Measurements from ENCODE around the gene ZNF454.

The ZNF454 gene

GRCh38 chr5:178940569-178941360 is at the start of gene ZNF454:
Gene ZNF454 (plus strand): TSS chr5:178941198. CDS start chr5:178942792, 1,594 bp downstream.
- no peak for DNase-seq

- peak; percentile 13 for DNase-seq
Observed at GRCh38 chr5:178895615-178896571, 45.1 kb upstream of the ZNF454 start, which contains the start of gene ZFP2. Gene ZFP2 (plus strand): TSS chr5:178895913. CDS start chr5:178931314, 35,401 bp downstream.

- DNase-seq: no peak
Observed at GRCh38 chr5:178899289-178899688, 41.7 kb upstream of the ZNF454 start.

GRCh38 chr5:178902849-178903248 is 38.1 kb upstream of the ZNF454 start:
- DNase-seq: no peak

- no peak for DNase-seq
Observed at GRCh38 chr5:178931846-178932760, 8.9 kb upstream of the ZNF454 start.

DNA sequence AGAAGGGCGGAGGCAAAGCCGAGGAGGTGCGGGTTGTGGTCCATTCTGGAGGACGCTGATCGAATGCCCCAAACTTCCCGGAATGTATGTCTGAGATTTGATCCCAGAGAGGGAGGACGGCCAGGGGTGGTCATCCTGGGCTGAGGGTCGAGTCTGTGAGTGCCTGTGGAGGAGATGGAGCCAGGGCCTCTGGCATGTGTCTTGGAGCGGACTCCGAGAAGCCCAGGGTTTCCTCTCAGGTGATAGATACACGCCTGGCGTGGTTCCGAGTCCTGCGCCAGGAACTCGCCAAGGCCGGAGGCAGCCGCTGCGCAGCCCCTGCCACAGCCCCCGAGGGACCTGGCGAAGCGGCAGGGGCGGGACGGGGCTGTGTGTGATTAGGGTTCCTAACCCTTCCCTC is 363 bp downstream of the ZNF454 start:
- DNase-seq: no peak

DNA sequence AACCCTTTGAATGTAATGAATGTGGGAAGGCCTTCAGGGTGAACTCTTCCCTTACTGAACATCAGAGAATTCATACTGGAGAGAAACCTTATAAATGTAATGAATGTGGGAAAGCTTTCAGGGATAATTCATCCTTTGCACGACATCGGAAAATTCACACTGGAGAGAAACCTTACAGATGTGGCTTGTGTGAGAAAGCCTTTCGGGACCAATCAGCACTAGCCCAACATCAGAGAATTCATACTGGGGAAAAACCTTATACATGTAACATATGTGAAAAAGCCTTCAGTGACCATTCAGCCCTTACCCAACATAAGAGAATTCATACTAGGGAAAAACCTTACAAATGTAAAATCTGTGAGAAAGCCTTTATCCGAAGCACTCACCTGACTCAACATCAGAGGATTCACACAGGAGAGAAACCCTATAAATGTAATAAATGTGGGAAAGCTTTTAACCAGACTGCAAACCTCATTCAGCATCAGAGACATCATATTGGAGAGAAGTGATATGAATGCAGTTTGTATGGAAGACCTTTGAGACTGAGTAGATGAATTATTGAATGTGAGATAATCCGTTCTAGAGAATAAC is 24.6 kb downstream of the ZNF454 start:
- no peak for DNase-seq

- no peak for DNase-seq
Observed at GRCh38 chr5:178981381-178981780, 40.4 kb downstream of the ZNF454 start.

- DNase-seq: no peak
Observed at GRCh38 chr5:178982941-178983340, 41.9 kb downstream of the ZNF454 start.

GRCh38 chr5:178983728-178984127 is 42.7 kb downstream of the ZNF454 start:
- no peak for DNase-seq

- DNase-seq: no peak
Observed at GRCh38 chr5:178984145-178985072, 43.4 kb downstream of the ZNF454 start.

- DNase-seq: no peak
Observed at GRCh38 chr5:178986326-178986960, 45.4 kb downstream of the ZNF454 start.

GRCh38 chr5:178988436-178989220 is 47.6 kb downstream of the ZNF454 start:
- DNase-seq: no peak

DNA sequence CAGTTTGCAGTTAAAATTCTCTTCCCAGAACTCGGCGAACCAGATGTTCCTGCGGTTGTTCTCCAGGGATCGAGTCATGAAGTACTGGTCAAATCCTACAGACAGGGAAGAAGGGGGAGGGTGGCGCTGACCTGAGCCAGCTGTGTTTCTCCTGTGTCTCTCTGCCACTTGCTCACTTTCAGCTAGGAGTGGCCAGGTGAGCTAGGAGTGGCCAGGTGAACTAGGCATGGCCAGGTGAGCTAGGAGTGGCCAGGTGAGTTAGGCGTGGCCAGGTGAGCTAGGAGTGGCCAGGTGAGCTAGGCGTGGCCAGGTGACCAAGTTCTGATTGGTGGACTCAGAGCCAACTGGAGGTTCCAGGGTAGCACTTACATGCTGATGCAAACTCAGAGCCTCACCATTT is 48.3 kb downstream of the ZNF454 start:
- DNase-seq: no peak

DNA sequence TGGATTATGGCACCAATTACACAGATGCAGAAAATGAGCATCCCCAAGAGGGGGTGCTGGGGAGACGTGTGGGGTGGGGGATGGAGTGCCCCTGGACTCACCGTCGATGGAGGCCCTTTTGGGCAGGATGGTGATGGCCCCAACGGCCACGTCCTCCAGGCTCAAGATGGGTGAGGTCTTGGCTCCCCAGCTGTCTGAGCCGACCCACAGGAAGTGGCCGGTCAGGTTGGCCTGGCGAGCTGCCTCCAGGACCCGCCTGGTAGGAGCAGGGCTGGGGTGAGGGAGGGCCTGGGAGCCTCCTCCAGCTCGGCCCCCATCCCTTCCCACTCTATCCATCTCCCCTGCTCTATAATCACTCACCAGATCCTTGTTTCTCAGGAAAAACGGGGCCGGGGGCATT is 49.5 kb downstream of the ZNF454 start:
- DNase-seq: no peak

GRCh38 chr5:178991190-178992145 is 50.5 kb downstream of the ZNF454 start:
- DNase-seq: no peak

DNA sequence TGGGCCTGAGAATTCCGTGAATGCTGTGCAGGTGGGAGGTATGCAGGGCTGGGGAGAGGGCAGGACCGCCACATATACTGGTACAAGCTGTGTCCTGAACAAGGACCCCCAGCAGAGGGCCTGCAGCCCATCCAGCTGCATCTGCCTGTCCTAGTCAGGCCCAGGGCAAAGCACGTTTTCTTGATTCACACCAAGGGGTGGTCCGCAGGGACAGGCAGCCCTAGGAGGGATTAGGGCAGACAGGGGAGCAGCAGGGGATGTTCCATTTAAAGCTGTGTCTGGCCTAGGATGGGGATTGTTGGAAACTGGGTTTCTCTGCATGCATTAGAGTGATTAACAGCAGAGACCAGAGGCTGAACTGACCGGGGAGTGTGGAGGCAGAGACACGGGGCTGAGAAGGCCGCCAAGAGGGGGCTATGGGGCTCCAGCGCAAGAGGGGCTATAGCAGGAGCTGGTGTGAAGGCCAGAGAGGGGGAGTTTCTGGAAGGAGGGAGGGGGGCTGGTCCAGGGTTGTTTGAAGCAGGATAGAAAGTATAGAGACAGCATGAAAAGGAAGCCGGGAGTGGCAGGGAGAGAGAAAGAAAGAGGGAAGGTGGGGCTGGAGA is 51.4 kb downstream of the ZNF454 start:
- no peak for DNase-seq

DNA sequence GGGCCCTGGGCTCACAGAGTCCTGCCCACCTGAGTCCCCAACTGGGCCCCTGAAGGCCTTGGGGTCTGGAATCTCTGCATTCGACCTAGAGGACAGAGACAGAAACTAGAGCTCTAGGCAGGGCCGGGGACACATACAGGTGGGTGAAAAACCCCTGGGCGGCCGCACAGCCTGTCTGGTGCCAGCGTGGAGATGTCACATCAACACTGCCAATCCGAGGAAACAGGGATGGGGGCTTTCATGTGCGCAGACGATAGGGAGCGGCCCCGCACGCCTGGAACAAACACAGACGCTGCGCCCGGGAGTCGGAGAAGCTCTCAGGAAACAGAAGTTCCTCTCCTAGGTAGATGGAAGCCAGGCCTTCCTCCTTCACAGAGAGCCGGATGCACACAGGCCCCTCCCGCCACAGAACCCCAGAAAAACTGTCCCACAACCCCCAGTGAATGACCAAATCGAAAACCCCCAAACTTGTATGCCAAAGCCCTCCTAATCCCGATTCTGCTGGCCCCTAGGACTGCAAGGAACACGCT is 52.3 kb downstream of the ZNF454 start:
- DNase-seq: no peak

Data from CD4-positive, alpha-beta T cell treated with Interleukin-17A for 1 hour (primary cell).